Spleen (tissue), 11 donors: ENCODE results near the gene TRAPPC12. TPM values are rescaled to one million over a fixed set of nuclear protein-coding genes. Genes with fewer than 3 reads are reported as not detected.

Source experiments
- DNase-seq: peaks from one replicate; pipeline ENCODE4 v3.0.0-alpha.2; 2020
- H3K27ac ChIP-seq, 8 donors: fragments of 200-600 bp; sonication (generic) in 7 of 8; 1 replicate in 4 of 8; 2 replicates in 4 of 8; pipeline versions ENCODE4 v1.5.0 to v1.8.0; 2016 to 2021; ENCODE audit warnings: inconsistent platforms in 4 of 8, mild to moderate bottlenecking in 4 of 8, moderate library complexity in 1 of 8
- H3K27me3 ChIP-seq, 7 donors: fragments of 200-600 bp; sonication (generic) in 6 of 7; replicated peaks in 1 of 7; 1 replicate in 4 of 7; 2 replicates in 3 of 7; pipeline versions ENCODE4 v1.5.0 to v1.8.0; 2016 to 2021; ENCODE audit warnings: inconsistent platforms in 3 of 7, mild to moderate bottlenecking in 1 of 7
- H3K36me3 ChIP-seq, 6 donors: fragments of 200-600 bp; sonication (generic) in 5 of 6; 1 replicate in 4 of 6; 2 replicates in 2 of 6; pipeline versions ENCODE4 v1.5.0 to v1.8.0; 2016 to 2021; ENCODE audit warnings: inconsistent platforms in 2 of 6
- H3K4me1 ChIP-seq, 6 donors: fragments of 200-600 bp; sonication (generic) in 5 of 6; 1 replicate in 3 of 6; 2 replicates in 3 of 6; pipeline versions ENCODE4 v1.5.0 to v1.8.0; 2016 to 2021; ENCODE audit warnings: inconsistent platforms in 3 of 6
- H3K4me3 ChIP-seq, 8 donors: fragments of 200-600 bp; sonication (generic) in 7 of 8; 1 replicate in 4 of 8; 2 replicates in 4 of 8; pipeline versions ENCODE4 v1.5.0 to v1.8.0; 2016 to 2021; ENCODE audit warnings: inconsistent platforms in 4 of 8, mild to moderate bottlenecking in 4 of 8, moderate library complexity in 2 of 8
- H3K9me3 ChIP-seq, 8 donors: fragments of 200-600 bp; sonication (generic) in 7 of 8; 1 replicate in 4 of 8; 2 replicates in 4 of 8; pipeline versions ENCODE4 v1.5.0 to v1.8.0; 2016 to 2021; ENCODE audit warnings: inconsistent platforms in 4 of 8
- CTCF ChIP-seq, 11 experiments: fragments of 200-600 bp in 7 of 11; fragments of 450-650 bp in 4 of 11; sonication (generic) in 4 of 11; IDR thresholded peaks in 8 of 11; conservative IDR thresholded peaks in 3 of 11; 1 replicate in 7 of 11; 2 replicates in 4 of 11; pipeline versions ENCODE4 v1.4.0 to v1.8.0; 2016 to 2021; ENCODE audit warnings: antibody characterized with exemption in 11 of 11, inconsistent platforms in 4 of 11, mild to moderate bottlenecking in 1 of 11
- POLR2A ChIP-seq, 3 donors: fragments of 450-650 bp; IDR thresholded peaks; one replicate each; pipeline ENCODE4 v1.5.1; 2017; ENCODE audit warnings: antibody characterized with exemption in 3 of 3, mild to moderate bottlenecking in 1 of 3
- POLR2AphosphoS5 ChIP-seq, 3 donors: sonication (generic); formaldehyde crosslinking; IDR thresholded peaks; one replicate each; pipeline ENCODE4 v1.5.1; 2017; ENCODE audit warnings: antibody characterized with exemption in 3 of 3
- WGBS, 5 donors: extraction: QIAGEN DNeasy Blood & Tissue Kit in 3 of 5; methylation state at CpG; one replicate each; pipeline versions ENCODE4 v1.1.5 to v1.1.7; 2013 to 2018; 5-methylcytosine and 5-hydroxymethylcytosine counted together
- intact Hi-C: fragments of 100-400 bp; cut with DNase I; formaldehyde crosslinking; loops from one replicate; pipeline ENCODE4 v1.15.0; 2023; ENCODE audit warnings: low total_unique reads
- polyA plus RNA-seq, 3 donors: library from polyadenylated mRNA; stranded (reverse); fragments of 200-250 nt; gene quantifications; one replicate each; pipeline ENCODE4 v1.2.1, GENCODE V29; 2013
- total RNA-seq, 7 donors: library from RNA; depleted of rRNA in 3 of 7; stranded (reverse); fragments of >200 nt in 3 of 7; fragmentation: NEBNext Ultra II Directional in 4 of 7; extraction: Animal tissue kit (Norgen Biotek cat#: 25700) in 4 of 7; gene quantifications; one replicate each; pipeline versions ENCODE4 v1.1.0 to v1.2.1, GENCODE V29; 2016 to 2021
- donor health status: healthy with polysubstance abuse.
- donor health status: DM: no; HTN: no; CAD: no; lungs with moderate emphysema.
- donor health status: DM: no; HTN: no; CAD: no.
- donor health status: Bipolar disorder and iron deficiency.
- donor health status: healthy.
- donor health status: DM: no; HTN: no; CAD: no.
- donor health status: DM: yes; HTN: yes; CAD: no.

TRAPPC12 gene
- total and polyA plus RNA-seq, 10 donors, result 70.2 to 132 (median 97.1) TPM

DNA sequence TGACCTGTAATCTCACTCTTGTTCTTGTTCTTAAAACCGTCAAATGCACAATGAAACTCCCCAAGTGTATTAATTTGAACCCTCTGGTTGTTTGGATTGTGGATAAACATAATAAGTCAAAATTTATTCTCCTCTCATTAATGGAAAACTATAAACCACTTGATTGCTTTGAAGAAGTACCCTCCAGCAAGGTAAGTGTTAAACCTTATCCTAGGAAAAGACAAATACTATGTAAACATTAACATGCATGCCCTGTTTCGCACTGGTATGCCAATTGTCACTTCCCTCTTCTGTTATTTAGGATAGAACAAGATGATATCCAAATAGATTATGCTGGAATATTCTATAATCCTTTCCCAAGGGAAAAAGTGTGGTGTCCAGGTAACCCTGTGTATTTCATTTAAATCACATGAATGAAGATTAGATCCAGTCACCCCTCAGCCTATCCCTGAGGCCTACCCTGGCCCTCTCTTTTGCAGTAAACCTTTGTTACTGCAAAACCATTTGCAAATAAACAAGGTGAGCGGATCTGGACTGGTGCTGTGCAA lies 138.5 kb downstream of the TRAPPC12 start:
- Histone ChIP-seq H3K4me1 (peaks cover 9 to 48% (median 30%) of the 10 kb centered on the region in 6 donors), H3K27me3 (no peaks in the 10 kb centered on the region), H3K4me3 (peak overlapping the region; percentile 47 to 96 (median 78)), H3K27ac (peak overlapping the region; percentile 86 to 100 (median 98)), H3K9me3 (peaks cover 0 to 17% (median 4%) of the 10 kb centered on the region in 8 donors), H3K36me3 (peaks cover 0 to 28% (median 10%) of the 10 kb centered on the region in 6 donors)
- no peak for DNase-seq
- WGBS, 5 donors, result 29 to 40% (median 35%) methylated on average over 3 of the region's 3 CpGs
- intact Hi-C loops, result loop anchor here (5.0 kb wide), 1 partner anchor 39 kb away; the partner anchor contains the start of gene RNASEH1
- TF ChIP-seq POLR2A (IDR thresholded peaks at IDR 0.05) (no peak), CTCF (IDR thresholded peaks at IDR 0.05 in 8 of 11, conservative IDR thresholded peaks at IDR 0.05 in 3 of 11) (no peak), POLR2AphosphoS5 (IDR thresholded peaks at IDR 0.05) (no peak)

- TF ChIP-seq POLR2AphosphoS5 (IDR thresholded peaks at IDR 0.05) (peak; percentile 96 to 97 (median 96)), CTCF (IDR thresholded peaks at IDR 0.05 in 8 of 11, conservative IDR thresholded peaks at IDR 0.05 in 3 of 11) (no peak), POLR2A (IDR thresholded peaks at IDR 0.05) (peak in 2 of 3 donors; percentile 52 to 85)
- Histone ChIP-seq H3K4me1 (peaks cover 15 to 55% (median 33%) of the 10 kb centered on the region in 6 donors), H3K27ac (peak overlapping the region; percentile 93 to 100 (median 98)), H3K4me3 (peak overlapping the region; percentile 73 to 96 (median 78)), H3K9me3 (peaks cover 0 to 17% (median 4%) of the 10 kb centered on the region in 8 donors), H3K27me3 (no peaks in the 10 kb centered on the region), H3K36me3 (peaks cover 0 to 22% (median 3%) of the 10 kb centered on the region in 6 donors)
- intact Hi-C loops, result loop anchor here (5.0 kb wide), 1 partner anchor 39 kb away; the partner anchor contains the start of gene RNASEH1
- WGBS, 5 donors, result 0 to 1% (median 0%) methylated on average over 36 to 67 of the region's 67 CpGs
- peak; percentile 98 for DNase-seq
These were observed 139.2 kb downstream of the TRAPPC12 start for GRCh38 chr2:3518496-3519254.

DNA sequence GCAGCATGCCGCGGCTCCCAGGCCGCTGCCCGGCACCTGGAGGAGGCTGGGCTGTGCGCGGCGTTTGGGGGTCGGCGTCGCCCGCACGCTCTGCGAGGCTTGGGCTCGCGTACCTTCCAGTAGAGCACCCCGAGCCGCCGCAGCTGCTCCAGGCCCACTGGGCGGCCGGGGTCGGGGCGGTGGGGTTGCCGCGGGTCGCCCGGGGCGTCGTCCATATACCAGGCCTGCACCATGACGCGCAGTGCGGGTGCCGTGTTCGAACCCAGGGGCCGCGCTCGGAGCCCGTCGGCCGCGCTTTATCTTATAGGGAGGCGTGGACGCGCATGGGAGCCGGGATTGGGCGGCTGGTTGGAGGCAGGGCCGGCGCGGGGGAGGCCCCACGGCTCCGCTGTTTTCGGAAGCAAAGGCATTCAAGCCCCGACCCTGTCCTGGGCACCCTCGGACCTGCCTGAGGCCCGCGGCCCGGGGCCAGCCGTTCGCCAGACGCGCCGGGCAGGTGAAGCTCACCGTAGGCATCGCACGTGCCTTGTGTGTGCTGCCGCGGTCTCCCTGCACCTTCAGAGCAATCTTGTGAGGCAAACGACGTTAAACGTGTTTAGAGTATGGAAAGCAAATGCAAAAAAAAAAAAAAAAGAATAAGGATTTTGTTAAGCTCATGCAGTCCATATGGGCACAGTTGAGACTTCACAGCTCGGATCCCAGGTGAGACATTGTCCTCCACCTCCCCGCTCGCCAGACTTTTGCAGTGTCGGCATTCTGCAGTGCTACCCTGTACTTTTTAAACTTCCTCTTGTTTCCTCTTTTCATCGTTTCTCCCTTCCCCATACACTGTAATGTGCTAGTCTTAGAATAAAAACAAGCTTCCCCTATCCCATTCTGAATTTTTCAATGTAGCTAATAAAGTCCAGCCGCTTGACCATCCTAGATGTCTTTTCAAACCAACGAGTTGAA lies 140.0 kb downstream of the TRAPPC12 start, which contains the start of gene ADI1:
Gene ADI1, minus strand, starts transcription at position 277 of the 951 bp plus-strand sequence. Its CDS starts 44 bp downstream, at position 233.
- Histone ChIP-seq H3K36me3 (peaks cover 0 to 13% (median 0%) of the 10 kb centered on the region in 6 donors), H3K9me3 (peaks cover 0 to 15% (median 4%) of the 10 kb centered on the region in 8 donors), H3K4me1 (peaks cover 15 to 60% (median 37%) of the 10 kb centered on the region in 6 donors), H3K4me3 (peak within 1 kb of the TSS; percentile 73 to 96 (median 78)), H3K27ac (peak within 1 kb of the TSS; percentile 93 to 100 (median 98)), H3K27me3 (no peaks in the 10 kb centered on the region)
- intact Hi-C loops, result loop anchor here (5.0 kb wide), 1 partner anchor 38 kb away; the partner anchor contains the start of gene RNASEH1
- DNase-seq, result peak; percentile 96
- 1 to 3% (median 2%) methylated on average over 31 to 76 of the region's 76 CpGs for WGBS, 5 donors
- peak in 2 of 3 donors; percentile 70 to 74 for TF ChIP-seq POLR2A (IDR thresholded peaks at IDR 0.05)
- TF ChIP-seq POLR2AphosphoS5 (IDR thresholded peaks at IDR 0.05), result peak; percentile 90 to 93 (median 91)
- no peak for TF ChIP-seq CTCF (IDR thresholded peaks at IDR 0.05 in 8 of 11, conservative IDR thresholded peaks at IDR 0.05 in 3 of 11)
